ENCODE measurements around the gene ALPK3.

DNA sequence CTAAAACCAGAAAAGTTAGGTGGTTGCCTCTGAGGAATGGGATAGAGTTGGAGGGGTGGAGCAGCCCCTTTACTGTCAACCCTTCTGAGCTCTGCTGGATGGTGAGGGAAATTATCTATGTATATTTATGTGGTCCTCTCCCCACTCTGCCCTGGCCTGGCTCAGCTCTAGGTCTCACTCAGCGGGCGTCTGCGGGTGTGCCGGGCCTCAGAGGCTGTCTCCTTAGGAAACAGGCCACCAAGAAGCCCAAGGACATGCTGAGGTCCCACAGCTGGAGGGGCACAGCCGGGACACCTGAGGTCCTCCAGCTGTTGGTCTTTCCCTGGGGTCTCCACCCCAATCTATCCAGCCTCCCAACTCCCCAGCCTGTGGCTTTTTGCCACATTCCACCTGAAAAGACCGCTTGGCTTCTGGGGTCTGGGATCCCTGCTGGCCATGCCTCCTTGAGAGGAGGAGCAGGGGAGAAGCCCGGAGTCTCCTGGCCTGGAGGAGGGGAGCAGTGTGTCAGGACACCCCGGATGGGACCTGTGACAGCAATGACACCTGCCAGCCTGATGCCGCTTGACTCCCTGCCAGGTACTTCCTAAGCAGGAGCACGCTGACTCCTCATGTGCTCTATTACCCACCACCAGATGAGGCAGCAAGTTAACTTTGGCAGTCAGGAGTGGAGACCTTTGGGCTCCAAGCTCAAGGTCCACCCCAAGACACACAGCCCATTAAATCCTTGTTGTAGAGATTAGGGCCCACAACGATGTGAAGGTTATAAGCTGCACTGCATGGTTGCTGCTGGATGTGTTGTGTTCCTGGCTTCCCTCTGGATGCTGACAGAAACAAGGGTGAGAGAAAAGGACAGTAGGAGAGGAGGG, 67.0 kb downstream of the ALPK3 start, which contains the start of gene SLC28A1:
- TF ChIP-seq POLR2AphosphoS5 (IDR thresholded peaks at IDR 0.05; ENCODE audit: borderline replicate concordance, low read depth, low read length) (no peak), EZH2 (IDR thresholded peaks at IDR 0.05) (no peak), FOXP2 (optimal IDR thresholded peaks at IDR 0.05; ENCODE audit: control extremely low read depth, extremely low read length, insufficient read depth) (no peak)
